ENCODE data around the gene LPP.
A peak's percentile ranks its signal among the peaks of the same experiment; 100 is the strongest.

The LPP gene

GRCh38 chr3:188248036-188248561, 94.1 kb downstream of the LPP start:
- no peak for DNase-seq (ENCODE audit: low read depth)

GRCh38 chr3:188253123-188253793, 99.3 kb downstream of the LPP start:
- no peak for DNase-seq (ENCODE audit: low read depth)

- DNase-seq (ENCODE audit: low read depth): no peak
These were observed 100.0 kb downstream of the LPP start for GRCh38 chr3:188253800-188254452.

- DNase-seq (ENCODE audit: low read depth): no peak
These were observed 100.6 kb downstream of the LPP start for GRCh38 chr3:188254520-188255070.

- no peak for DNase-seq (ENCODE audit: low read depth)
These were observed 101.2 kb downstream of the LPP start for GRCh38 chr3:188255190-188255589.

GRCh38 chr3:188256758-188257157, 102.8 kb downstream of the LPP start:
- no peak for DNase-seq (ENCODE audit: low read depth)

- no peak for DNase-seq (ENCODE audit: low read depth)
These were observed 103.5 kb downstream of the LPP start for GRCh38 chr3:188257384-188258026.

- DNase-seq (ENCODE audit: low read depth): no peak
These were observed 105.2 kb downstream of the LPP start for GRCh38 chr3:188259191-188259590.

GRCh38 chr3:188259596-188259995, 105.6 kb downstream of the LPP start:
- DNase-seq (ENCODE audit: low read depth): no peak

- no peak for DNase-seq (ENCODE audit: low read depth)
These were observed 107.1 kb downstream of the LPP start for GRCh38 chr3:188261011-188261410.

GRCh38 chr3:188262488-188262887, 108.5 kb downstream of the LPP start:
- DNase-seq (ENCODE audit: low read depth): no peak

- peak; percentile 57 for DNase-seq (ENCODE audit: low read depth)
These were observed 109.1 kb downstream of the LPP start for GRCh38 chr3:188262913-188263683.

- DNase-seq (ENCODE audit: low read depth): no peak
These were observed 110.6 kb downstream of the LPP start for GRCh38 chr3:188264226-188265207.

GRCh38 chr3:188266562-188267274, 112.8 kb downstream of the LPP start:
- peak; percentile 79 for DNase-seq (ENCODE audit: low read depth)

GRCh38 chr3:188267790-188268335, 113.9 kb downstream of the LPP start:
- DNase-seq (ENCODE audit: low read depth): no peak

GRCh38 chr3:188268336-188268735, 114.4 kb downstream of the LPP start:
- DNase-seq (ENCODE audit: low read depth): no peak

- DNase-seq (ENCODE audit: low read depth): no peak
These were observed 115.1 kb downstream of the LPP start for GRCh38 chr3:188269040-188269439.

GRCh38 chr3:188270423-188270972, 116.5 kb downstream of the LPP start:
- peak; percentile 92 for DNase-seq (ENCODE audit: low read depth)

- DNase-seq (ENCODE audit: low read depth): no peak
These were observed 117.4 kb downstream of the LPP start for GRCh38 chr3:188271226-188271914.

All from non-pigmented ciliary epithelial cell (primary cell).